H9 (cell line): Measurements from ENCODE around the gene MIPOL1. TPM values are rescaled to one million over a fixed set of nuclear protein-coding genes. Genes with fewer than 3 reads are reported as not detected.

Source experiments
- DNase-seq: peaks from one replicate; pipeline ENCODE4 v3.0.0-alpha.2; 2017
- H2AFZ ChIP-seq: one replicate; pipeline ENCODE4 v1.6.1; 2013; ENCODE audit warnings: mild to moderate bottlenecking, low read length, control low read depth, moderate library complexity
- H2AK5ac ChIP-seq: 2 replicates; pipeline ENCODE4 v1.6.1; 2013; ENCODE audit warnings: low read length, control low read depth, mixed read lengths; ENCODE audit not compliant: insufficient read length
- H2BK120ac ChIP-seq: one replicate; pipeline ENCODE4 v1.6.1; 2013; ENCODE audit warnings: low read depth, mild to moderate bottlenecking, low read length, control low read depth, inconsistent platforms; ENCODE audit not compliant: poor library complexity, severe bottlenecking
- H2BK12ac ChIP-seq: 2 replicates; pipeline ENCODE4 v1.6.1; 2013; ENCODE audit warnings: low read length, control low read depth, mixed read lengths, low read depth; ENCODE audit not compliant: insufficient read length
- H2BK15ac ChIP-seq: 2 replicates; pipeline ENCODE4 v1.6.1; 2013; ENCODE audit warnings: low read depth, low read length, control low read depth
- H2BK20ac ChIP-seq: one replicate; pipeline ENCODE4 v1.6.1; 2013; ENCODE audit warnings: low read depth, mild to moderate bottlenecking, low read length, control low read depth, inconsistent platforms; ENCODE audit not compliant: poor library complexity, severe bottlenecking
- H2BK5ac ChIP-seq: 2 replicates; pipeline ENCODE4 v1.6.1; 2013; ENCODE audit warnings: low read length, control low read depth, mixed read lengths; ENCODE audit not compliant: insufficient read length
- H3K14ac ChIP-seq: 2 replicates; pipeline ENCODE4 v1.6.1; 2013; ENCODE audit warnings: low read length, control low read depth; ENCODE audit not compliant: insufficient read depth
- H3K18ac ChIP-seq: 2 replicates; pipeline ENCODE4 v1.6.1; 2013; ENCODE audit warnings: low read depth, mild to moderate bottlenecking, mixed read lengths, low read length, control low read depth; ENCODE audit not compliant: insufficient read length
- H3K23ac ChIP-seq: 2 replicates; pipeline ENCODE4 v1.6.1; 2013; ENCODE audit warnings: low read length, control low read depth, mixed read lengths, low read depth; ENCODE audit not compliant: insufficient read length
- H3K23me2 ChIP-seq: 2 replicates; pipeline ENCODE4 v1.6.1; 2013; ENCODE audit warnings: low read depth, mild to moderate bottlenecking, mixed read lengths, low read length, control low read depth; ENCODE audit not compliant: insufficient read length, poor library complexity, severe bottlenecking
- H3K27ac ChIP-seq: 2 replicates; pipeline ENCODE4 v1.5.1; 2013; ENCODE audit warnings: low read length, control low read depth, mixed read lengths, low read depth; ENCODE audit not compliant: insufficient read length
- H3K27me3 ChIP-seq: 2 replicates; pipeline ENCODE4 v1.6.1; 2013; ENCODE audit warnings: low read length, control low read depth, inconsistent platforms; ENCODE audit not compliant: insufficient read depth
- H3K4ac ChIP-seq: 2 replicates; pipeline ENCODE4 v1.6.1; 2013; ENCODE audit warnings: low read depth, mild to moderate bottlenecking, control low read depth, inconsistent platforms, low read length, moderate library complexity
- H3K4me1 ChIP-seq: 2 replicates; pipeline ENCODE4 v1.6.1; 2013; ENCODE audit warnings: low read length, control low read depth, inconsistent platforms; ENCODE audit not compliant: insufficient read depth
- H3K4me2 ChIP-seq: 2 replicates; pipeline ENCODE4 v1.6.1; 2013; ENCODE audit warnings: low read length, control low read depth, mixed read lengths; ENCODE audit not compliant: insufficient read length, insufficient read depth
- H3K56ac ChIP-seq: 2 replicates; pipeline ENCODE4 v1.6.1; 2013; ENCODE audit warnings: low read depth, mild to moderate bottlenecking, mixed read lengths, low read length, control low read depth; ENCODE audit not compliant: insufficient read length
- H3K79me1 ChIP-seq: 2 replicates; pipeline ENCODE4 v1.6.1; 2013; ENCODE audit warnings: low read depth, mild to moderate bottlenecking, moderate library complexity, low read length, control low read depth, inconsistent platforms; ENCODE audit not compliant: insufficient read depth, poor library complexity, severe bottlenecking
- H3K79me2 ChIP-seq: 2 replicates; pipeline ENCODE4 v1.6.1; 2013; ENCODE audit warnings: low read length, control low read depth, inconsistent platforms; ENCODE audit not compliant: insufficient read depth
- H3K9ac ChIP-seq: 2 replicates; pipeline ENCODE4 v1.6.1; 2013; ENCODE audit warnings: low read length, control low read depth, mixed read lengths; ENCODE audit not compliant: insufficient read length; ENCODE audit errors: extremely low read depth
- H3K9me3 ChIP-seq: one replicate; pipeline ENCODE4 v1.6.1; 2013; ENCODE audit warnings: low read depth, low read length, inconsistent platforms; ENCODE audit not compliant: control insufficient read depth
- H3T11ph ChIP-seq: one replicate; pipeline ENCODE4 v1.6.1; 2013; ENCODE audit warnings: mild to moderate bottlenecking, low read length, control low read depth, inconsistent platforms
- H4K20me1 ChIP-seq: one replicate; pipeline ENCODE4 v1.6.1; 2013; ENCODE audit not compliant: control insufficient read depth, insufficient read length, insufficient read depth
- H4K5ac ChIP-seq: 2 replicates; pipeline ENCODE4 v1.6.1; 2013; ENCODE audit warnings: low read depth, mild to moderate bottlenecking, mixed read lengths, low read length, control low read depth; ENCODE audit not compliant: insufficient read length
- H4K8ac ChIP-seq: replicated peaks from 2 replicates; pipeline ENCODE4 v1.6.1; 2013; ENCODE audit warnings: low read length, control low read depth, mixed read lengths, low read depth; ENCODE audit not compliant: insufficient read length
- H4K91ac ChIP-seq: 2 replicates; pipeline ENCODE4 v1.6.1; 2013; ENCODE audit warnings: low read depth, mild to moderate bottlenecking, moderate library complexity, mixed read lengths, low read length, control low read depth; ENCODE audit not compliant: insufficient read length
- H3K27ac Mint-ChIP-seq, 3 experiments: 2 replicates in 2 of 3; 3 replicates in 1 of 3; pipeline ENCODE4 v1.8.0; 2020 to 2021; ENCODE audit warnings: mixed read lengths in 3 of 3, mild to moderate bottlenecking in 1 of 3, moderate library complexity in 1 of 3
- H3K27me3 Mint-ChIP-seq: 2 replicates; pipeline ENCODE4 v1.8.0; 2021; ENCODE audit warnings: low read depth, mild to moderate bottlenecking, moderate library complexity, mixed read lengths
- H3K36me3 Mint-ChIP-seq, 3 experiments: 2 replicates in 2 of 3; 3 replicates in 1 of 3; pipeline ENCODE4 v1.8.0; 2020 to 2021; ENCODE audit warnings: low read depth in 3 of 3, mixed read lengths in 3 of 3; ENCODE audit not compliant: insufficient read depth in 1 of 3
- H3K4me1 Mint-ChIP-seq, 2 experiments: 2 replicates each; pipeline ENCODE4 v1.8.0; 2020; ENCODE audit warnings: mixed read lengths in 2 of 2
- H3K4me3 Mint-ChIP-seq, 2 experiments: 2 replicates in 1 of 2; 3 replicates in 1 of 2; pipeline ENCODE4 v1.8.0; 2020 to 2021; ENCODE audit warnings: mild to moderate bottlenecking in 2 of 2, mixed read lengths in 2 of 2, moderate library complexity in 1 of 2
- H3K9me3 Mint-ChIP-seq, 2 experiments: 2 replicates in 1 of 2; 3 replicates in 1 of 2; pipeline ENCODE4 v1.8.0; 2020; ENCODE audit warnings: mild to moderate bottlenecking in 2 of 2, mixed read lengths in 2 of 2, moderate library complexity in 1 of 2
- WGBS: extraction: QIAGEN DNeasy Blood & Tissue Kit; methylation state at CpG from one replicate; pipeline ENCODE4 v1.1.7; 2013; ENCODE audit warnings: missing lambda C conversion rate, low lambda C conversion rate, mixed read lengths; ENCODE audit not compliant: insufficient read length; ENCODE audit errors: extremely low coverage; 5-methylcytosine and 5-hydroxymethylcytosine counted together
- total RNA-seq: library from RNA; stranded (reverse); gene quantifications from 2 replicates; pipeline ENCODE4 v1.2.1, GENCODE V29; 2021
- TF ChIP-seq, protein P1 (sequence below): fragments of 200-600 bp; sonication (generic); conservative IDR thresholded peaks from 3 replicates; pipeline ENCODE4 v1.8.0; 2021; ENCODE audit warnings: antibody characterized with exemption, mild to moderate bottlenecking

The MIPOL1 gene
- total RNA-seq, 1 experiment from 2014 or later: 15.6 TPM

DNA sequence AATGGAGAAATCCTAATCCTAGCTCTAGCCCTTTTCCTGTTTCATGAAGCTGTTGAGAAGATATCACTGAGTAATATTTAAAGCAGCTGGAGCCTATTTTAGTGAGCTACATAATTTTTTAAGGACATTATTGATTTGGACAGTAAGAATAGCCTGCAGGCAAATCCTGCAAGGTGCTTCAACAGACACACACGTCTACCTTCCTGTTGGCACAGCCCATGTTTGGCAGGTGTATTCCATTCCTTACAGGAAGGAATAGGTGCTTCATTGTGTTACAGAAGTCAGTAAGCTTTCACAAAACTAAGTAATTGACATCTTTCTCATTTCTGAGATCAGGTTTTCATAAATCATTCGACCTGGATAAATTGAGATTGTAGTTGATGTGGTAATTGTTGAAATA is 346.7 kb downstream of the MIPOL1 start:
- DNase-seq: no peak
- TF ChIP-seq, protein P1, sequence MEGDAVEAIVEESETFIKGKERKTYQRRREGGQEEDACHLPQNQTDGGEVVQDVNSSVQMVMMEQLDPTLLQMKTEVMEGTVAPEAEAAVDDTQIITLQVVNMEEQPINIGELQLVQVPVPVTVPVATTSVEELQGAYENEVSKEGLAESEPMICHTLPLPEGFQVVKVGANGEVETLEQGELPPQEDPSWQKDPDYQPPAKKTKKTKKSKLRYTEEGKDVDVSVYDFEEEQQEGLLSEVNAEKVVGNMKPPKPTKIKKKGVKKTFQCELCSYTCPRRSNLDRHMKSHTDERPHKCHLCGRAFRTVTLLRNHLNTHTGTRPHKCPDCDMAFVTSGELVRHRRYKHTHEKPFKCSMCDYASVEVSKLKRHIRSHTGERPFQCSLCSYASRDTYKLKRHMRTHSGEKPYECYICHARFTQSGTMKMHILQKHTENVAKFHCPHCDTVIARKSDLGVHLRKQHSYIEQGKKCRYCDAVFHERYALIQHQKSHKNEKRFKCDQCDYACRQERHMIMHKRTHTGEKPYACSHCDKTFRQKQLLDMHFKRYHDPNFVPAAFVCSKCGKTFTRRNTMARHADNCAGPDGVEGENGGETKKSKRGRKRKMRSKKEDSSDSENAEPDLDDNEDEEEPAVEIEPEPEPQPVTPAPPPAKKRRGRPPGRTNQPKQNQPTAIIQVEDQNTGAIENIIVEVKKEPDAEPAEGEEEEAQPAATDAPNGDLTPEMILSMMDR: no peak
- H3K23me2 ChIP-seq: no peaks in the 10 kb centered on the region
- H3T11ph ChIP-seq: no peak overlapping the region
- no peak overlapping the region for H3K4me2 ChIP-seq
- H3K9ac ChIP-seq: no peak overlapping the region
- no peak overlapping the region for H3K23ac ChIP-seq
- H3K9me3 Mint-ChIP-seq: no peaks in the 10 kb centered on the region
- H2AFZ ChIP-seq: no peak overlapping the region
- H4K91ac ChIP-seq: no peak overlapping the region
- H2BK5ac ChIP-seq: no peak overlapping the region
- H2BK120ac ChIP-seq: no peak overlapping the region
- H3K36me3 Mint-ChIP-seq: no peaks in the 10 kb centered on the region
- no peak overlapping the region for H2BK20ac ChIP-seq
- H4K20me1 ChIP-seq: no peaks in the 10 kb centered on the region
- no peaks in the 10 kb centered on the region for H3K79me1 ChIP-seq
- no peak overlapping the region for H3K27ac ChIP-seq
- no CpG with 5 or more reads among the region's 2 CpGs for WGBS
- H2BK15ac ChIP-seq: no peak overlapping the region
- H4K5ac ChIP-seq: no peak overlapping the region
- H3K56ac ChIP-seq: no peak overlapping the region
- no peak overlapping the region for H3K14ac ChIP-seq
- no peak overlapping the region for H4K8ac ChIP-seq
- H3K4ac ChIP-seq: no peak overlapping the region
- H3K9me3 ChIP-seq: no peaks in the 10 kb centered on the region
- no peaks in the 10 kb centered on the region for H3K4me1 Mint-ChIP-seq
- H3K79me2 ChIP-seq: no peaks in the 10 kb centered on the region
- H3K4me3 Mint-ChIP-seq: no peak overlapping the region
- no peak overlapping the region for H2AK5ac ChIP-seq
- no peaks in the 10 kb centered on the region for H3K4me1 ChIP-seq
- no peak overlapping the region for H3K18ac ChIP-seq
- no peaks in the 10 kb centered on the region for H3K27me3 Mint-ChIP-seq
- H3K27ac Mint-ChIP-seq: no peak overlapping the region
- no peak overlapping the region for H2BK12ac ChIP-seq
- H3K27me3 ChIP-seq: no peaks in the 10 kb centered on the region
